ENCODE measurements around the gene PFN3.

GRCh38 chr5:177353093-177353492 is 47.4 kb downstream of the PFN3 start:
- TF ChIP-seq, protein P1, sequence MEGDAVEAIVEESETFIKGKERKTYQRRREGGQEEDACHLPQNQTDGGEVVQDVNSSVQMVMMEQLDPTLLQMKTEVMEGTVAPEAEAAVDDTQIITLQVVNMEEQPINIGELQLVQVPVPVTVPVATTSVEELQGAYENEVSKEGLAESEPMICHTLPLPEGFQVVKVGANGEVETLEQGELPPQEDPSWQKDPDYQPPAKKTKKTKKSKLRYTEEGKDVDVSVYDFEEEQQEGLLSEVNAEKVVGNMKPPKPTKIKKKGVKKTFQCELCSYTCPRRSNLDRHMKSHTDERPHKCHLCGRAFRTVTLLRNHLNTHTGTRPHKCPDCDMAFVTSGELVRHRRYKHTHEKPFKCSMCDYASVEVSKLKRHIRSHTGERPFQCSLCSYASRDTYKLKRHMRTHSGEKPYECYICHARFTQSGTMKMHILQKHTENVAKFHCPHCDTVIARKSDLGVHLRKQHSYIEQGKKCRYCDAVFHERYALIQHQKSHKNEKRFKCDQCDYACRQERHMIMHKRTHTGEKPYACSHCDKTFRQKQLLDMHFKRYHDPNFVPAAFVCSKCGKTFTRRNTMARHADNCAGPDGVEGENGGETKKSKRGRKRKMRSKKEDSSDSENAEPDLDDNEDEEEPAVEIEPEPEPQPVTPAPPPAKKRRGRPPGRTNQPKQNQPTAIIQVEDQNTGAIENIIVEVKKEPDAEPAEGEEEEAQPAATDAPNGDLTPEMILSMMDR (IDR thresholded peaks at IDR 0.05) = no peak
- no peak for TF ChIP-seq POLR2A (IDR thresholded peaks at IDR 0.05)

All from adrenal gland (tissue), 5 donors.